Ishikawa (cell line): ENCODE data around the gene SH3TC1.

Source experiments
- CEBPB ChIP-seq: IDR thresholded peaks from 2 replicates; pipeline ENCODE4 v1.6.1; 2012
- CREB1 ChIP-seq: IDR thresholded peaks from 2 replicates; pipeline ENCODE4 v1.6.1; 2012; ENCODE audit warnings: low read depth
- EGR1 ChIP-seq: IDR thresholded peaks from 2 replicates; pipeline ENCODE4 v1.6.1; 2012
- EP300 ChIP-seq: IDR thresholded peaks from 2 replicates; pipeline ENCODE4 v1.6.1; 2012; ENCODE audit warnings: borderline replicate concordance
- FOXM1 ChIP-seq: IDR thresholded peaks from 2 replicates; pipeline ENCODE4 v1.6.1; 2012; ENCODE audit warnings: low read depth, borderline replicate concordance
- MAX ChIP-seq: IDR thresholded peaks from 2 replicates; pipeline ENCODE4 v1.6.1; 2012
- NFIC ChIP-seq: IDR thresholded peaks from 2 replicates; pipeline ENCODE4 v1.6.1; 2012
- RAD21 ChIP-seq: IDR thresholded peaks from 2 replicates; pipeline ENCODE4 v1.6.1; 2012; ENCODE audit warnings: low read depth
- REST ChIP-seq: IDR thresholded peaks from 2 replicates; pipeline ENCODE4 v1.6.1; 2012; ENCODE audit warnings: low read depth, mild to moderate bottlenecking
- TAF1 ChIP-seq: IDR thresholded peaks from 2 replicates; pipeline ENCODE4 v1.6.1; 2012; ENCODE audit warnings: low read depth, mild to moderate bottlenecking
- TCF12 ChIP-seq: IDR thresholded peaks from 2 replicates; pipeline ENCODE4 v1.6.1; 2012; ENCODE audit warnings: low read depth
- TEAD4 ChIP-seq: IDR thresholded peaks from 2 replicates; pipeline ENCODE4 v1.6.1; 2012
- USF1 ChIP-seq: IDR thresholded peaks from 2 replicates; pipeline ENCODE4 v1.6.1; 2012
- YY1 ChIP-seq: IDR thresholded peaks from 2 replicates; pipeline ENCODE4 v1.6.1; 2012; ENCODE audit warnings: low read depth
- ZBTB7A ChIP-seq: IDR thresholded peaks from 2 replicates; pipeline ENCODE4 v1.6.1; 2012; ENCODE audit warnings: low read depth

The SH3TC1 gene

GRCh38 chr4:8185930-8186329 lies 13.2 kb upstream of the SH3TC1 start:
- TF ChIP-seq CREB1 (no peak), FOXM1 (no peak), EP300 (no peak), MAX (no peak), NFIC (no peak), USF1 (no peak), TAF1 (no peak), REST (no peak), EGR1 (no peak), RAD21 (no peak), TCF12 (no peak), TEAD4 (no peak), CEBPB (no peak), YY1 (no peak)

GRCh38 chr4:8188085-8188484 lies 11.0 kb upstream of the SH3TC1 start:
- TF ChIP-seq MAX (no peak), EGR1 (no peak), TAF1 (no peak), TEAD4 (no peak), TCF12 (no peak), CEBPB (no peak), YY1 (no peak), FOXM1 (no peak), RAD21 (no peak), USF1 (no peak), CREB1 (no peak), NFIC (no peak), ZBTB7A (no peak), EP300 (no peak)

GRCh38 chr4:8188743-8189550 lies 10.1 kb upstream of the SH3TC1 start:
- TF ChIP-seq REST (no peak), ZBTB7A (no peak), MAX (peak; percentile 51; the same call in 1 of the 2 replicates), USF1 (no peak)

- no peak for TF ChIP-seq USF1
- TF ChIP-seq TCF12, result no peak
- TF ChIP-seq NFIC, result no peak
- TF ChIP-seq CREB1, result no peak
- TF ChIP-seq TEAD4, result no peak
- TF ChIP-seq REST, result no peak
- no peak for TF ChIP-seq EP300
- no peak for TF ChIP-seq RAD21
- TF ChIP-seq MAX, result no peak
These were observed 9.3 kb upstream of the SH3TC1 start for GRCh38 chr4:8189551-8190466.
